GM15510 (cell line): ENCODE data around the gene LGALS16.

Experiments
- POLR2A ChIP-seq: IDR thresholded peaks from 3 replicates; pipeline ENCODE4 v1.6.1; 2011; ENCODE audit warnings: borderline replicate concordance; ENCODE audit not compliant: insufficient read length; ENCODE audit errors: extremely low read depth

LGALS16 gene

GRCh38 chr19:39655613-39656012 is at the start of gene LGALS16:
Gene LGALS16, plus strand, starts transcription at chr19:39655913. Its CDS starts 49 bp downstream, at chr19:39655962.
- no peak for TF ChIP-seq POLR2A

- no peak for TF ChIP-seq POLR2A
Measured at GRCh38 chr19:39607021-39607420, 48.7 kb upstream of the LGALS16 start.

- no peak for TF ChIP-seq POLR2A
Measured at GRCh38 chr19:39607561-39607960, 48.2 kb upstream of the LGALS16 start.

- TF ChIP-seq POLR2A: no peak
Measured at GRCh38 chr19:39613597-39613996, 42.1 kb upstream of the LGALS16 start.

- no peak for TF ChIP-seq POLR2A
Measured at GRCh38 chr19:39617745-39618144, 38.0 kb upstream of the LGALS16 start.

- TF ChIP-seq POLR2A: no peak
Measured at GRCh38 chr19:39623946-39624345, 31.8 kb upstream of the LGALS16 start.

GRCh38 chr19:39631178-39631577 is 24.5 kb upstream of the LGALS16 start:
- TF ChIP-seq POLR2A: no peak

- no peak for TF ChIP-seq POLR2A
Measured at GRCh38 chr19:39631626-39632025, 24.1 kb upstream of the LGALS16 start.

GRCh38 chr19:39637891-39638290 is 17.8 kb upstream of the LGALS16 start:
- TF ChIP-seq POLR2A: no peak

- TF ChIP-seq POLR2A: no peak
Measured at GRCh38 chr19:39641773-39642172, 13.9 kb upstream of the LGALS16 start.

- TF ChIP-seq POLR2A: no peak
Measured at GRCh38 chr19:39643591-39643990, 12.1 kb upstream of the LGALS16 start.

- TF ChIP-seq POLR2A: no peak
Measured at GRCh38 chr19:39645800-39646411, 9.8 kb upstream of the LGALS16 start.

- TF ChIP-seq POLR2A: no peak
Measured at GRCh38 chr19:39647918-39648317, 7.8 kb upstream of the LGALS16 start.

GRCh38 chr19:39659791-39660190 is 4.1 kb downstream of the LGALS16 start:
- TF ChIP-seq POLR2A: no peak

- no peak for TF ChIP-seq POLR2A
Measured at GRCh38 chr19:39660661-39661060, 4.9 kb downstream of the LGALS16 start.

GRCh38 chr19:39661565-39661964 is 5.9 kb downstream of the LGALS16 start:
- TF ChIP-seq POLR2A: no peak

- TF ChIP-seq POLR2A: no peak
Measured at GRCh38 chr19:39670998-39671397, 15.3 kb downstream of the LGALS16 start.
